Progenitor cell of endocrine pancreas (in vitro differentiated cells): ENCODE results near the gene OR10H4. TPM values are rescaled to one million over a fixed set of nuclear protein-coding genes. Genes with fewer than 3 reads are reported as not detected.

Experiments used
- DNase-seq: peaks from one replicate; pipeline ENCODE4 v3.0.0; 2021; ENCODE audit warnings: low spot score; ENCODE audit not compliant: unreplicated experiment
- H3K27ac Mint-ChIP-seq: 2 replicates; pipeline ENCODE4 v1.8.0; 2021; ENCODE audit warnings: mild to moderate bottlenecking, moderate library complexity, mixed read lengths
- H3K27me3 Mint-ChIP-seq: 2 replicates; pipeline ENCODE4 v1.8.0; 2021; ENCODE audit warnings: mixed read lengths
- H3K36me3 Mint-ChIP-seq: 2 replicates; pipeline ENCODE4 v1.8.0; 2022; ENCODE audit warnings: mixed read lengths; ENCODE audit not compliant: insufficient read depth
- H3K4me1 Mint-ChIP-seq: 2 replicates; pipeline ENCODE4 v1.8.0; 2021; ENCODE audit warnings: low read depth, mixed read lengths
- H3K4me3 Mint-ChIP-seq: 2 replicates; pipeline ENCODE4 v1.8.0; 2021; ENCODE audit warnings: low read depth, mild to moderate bottlenecking, moderate library complexity, mixed read lengths
- H3K9me3 Mint-ChIP-seq: 2 replicates; pipeline ENCODE4 v1.8.0; 2021; ENCODE audit warnings: low read depth, mixed read lengths
- CTCF ChIP-seq: fragments of 200-600 bp; sonication (generic); IDR thresholded peaks from one replicate; pipeline ENCODE4 v1.5.0; 2021; ENCODE audit warnings: antibody characterized with exemption, mild to moderate bottlenecking; ENCODE audit not compliant: unreplicated experiment
- total RNA-seq: library from RNA; stranded (reverse); gene quantifications from 2 replicates; pipeline ENCODE4 v1.2.1, GENCODE V29; 2021

The OR10H4 gene
- total RNA-seq, 1 donor from 2014 or later: not detected

- no peak for DNase-seq
- H3K9me3 Mint-ChIP-seq: peaks cover 54% of the 10 kb centered on the region
- H3K27me3 Mint-ChIP-seq: no peaks in the 10 kb centered on the region
- no peak overlapping the region for H3K27ac Mint-ChIP-seq
- TF ChIP-seq CTCF: no peak
- H3K4me3 Mint-ChIP-seq: no peak overlapping the region
- H3K4me1 Mint-ChIP-seq: no peaks in the 10 kb centered on the region
- H3K36me3 Mint-ChIP-seq: no peaks in the 10 kb centered on the region
Observed at GRCh38 chr19:15944401-15944800, 4.4 kb upstream of the OR10H4 start.

GRCh38 chr19:15945301-15945700 lies 3.5 kb upstream of the OR10H4 start:
- Mint-ChIP-seq H3K36me3 (no peaks in the 10 kb centered on the region), H3K27me3 (no peaks in the 10 kb centered on the region), H3K27ac (no peak overlapping the region), H3K4me1 (no peaks in the 10 kb centered on the region), H3K4me3 (no peak overlapping the region), H3K9me3 (peaks cover 59% of the 10 kb centered on the region)
- no peak for TF ChIP-seq CTCF
- no peak for DNase-seq

GRCh38 chr19:15954820-15955219 lies 6.0 kb downstream of the OR10H4 start:
- no peak for TF ChIP-seq CTCF
- Mint-ChIP-seq H3K9me3 (peaks cover 65% of the 10 kb centered on the region), H3K36me3 (no peaks in the 10 kb centered on the region), H3K4me3 (no peak overlapping the region), H3K27ac (no peak overlapping the region), H3K27me3 (no peaks in the 10 kb centered on the region), H3K4me1 (no peaks in the 10 kb centered on the region)
- DNase-seq: no peak

DNA sequence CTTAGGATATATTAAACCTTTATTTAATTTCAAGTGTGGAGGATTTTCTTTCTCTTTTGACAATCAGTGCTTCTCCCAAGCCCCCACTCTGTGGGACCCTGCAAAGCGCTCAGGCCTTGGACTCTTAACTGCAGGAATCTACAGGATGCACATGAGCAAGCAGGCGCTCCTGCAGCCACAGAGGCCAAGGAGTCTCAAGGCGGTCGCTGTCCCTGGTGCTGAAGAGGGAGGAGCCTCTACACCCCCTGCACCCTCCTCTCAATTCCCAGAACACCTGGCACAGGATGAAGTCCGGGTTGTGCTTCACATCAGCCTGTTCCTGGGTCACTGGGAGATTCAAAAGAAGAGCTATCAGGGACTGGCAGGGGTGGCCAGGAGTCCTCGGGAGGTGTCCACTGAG lies 13.5 kb downstream of the OR10H4 start:
- peaks cover 47% of the 10 kb centered on the region for H3K9me3 Mint-ChIP-seq
- H3K4me1 Mint-ChIP-seq: no peaks in the 10 kb centered on the region
- H3K27ac Mint-ChIP-seq: no peak overlapping the region
- H3K27me3 Mint-ChIP-seq: no peaks in the 10 kb centered on the region
- H3K36me3 Mint-ChIP-seq: no peaks in the 10 kb centered on the region
- no peak overlapping the region for H3K4me3 Mint-ChIP-seq
- no peak for DNase-seq
- no peak for TF ChIP-seq CTCF

DNA sequence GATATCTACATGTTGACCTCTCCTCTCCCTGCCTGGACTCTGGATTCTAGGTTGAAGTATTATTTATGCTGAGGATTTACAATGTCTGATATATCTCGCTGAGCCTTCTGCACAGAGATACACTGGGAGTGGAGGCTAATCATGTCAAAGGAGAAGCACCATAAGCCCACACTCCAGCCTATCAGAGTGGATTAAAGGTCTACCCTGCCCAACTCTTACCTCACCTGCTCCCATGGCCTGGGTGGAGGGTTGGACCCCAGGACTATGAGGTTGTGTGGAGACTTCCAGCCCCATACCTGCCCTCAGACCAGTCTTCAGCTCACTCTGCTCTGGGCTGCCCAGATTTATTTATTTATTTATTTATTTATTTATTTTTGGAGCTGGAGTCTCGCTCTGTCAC lies 15.4 kb downstream of the OR10H4 start:
- no peak for DNase-seq
- Mint-ChIP-seq H3K27me3 (no peaks in the 10 kb centered on the region), H3K27ac (no peak overlapping the region), H3K36me3 (no peaks in the 10 kb centered on the region), H3K9me3 (peaks cover 47% of the 10 kb centered on the region), H3K4me3 (no peak overlapping the region), H3K4me1 (no peaks in the 10 kb centered on the region)
- no peak for TF ChIP-seq CTCF
